GM13976 (cell line): Measurements from ENCODE around the gene CHRM2.

ENCODE experiments used
- DNase-seq: peaks from one replicate; pipeline ENCODE4 v3.0.0; 2012; ENCODE audit warnings: low spot score
- CTCF ChIP-seq: IDR thresholded peaks from 2 replicates; pipeline ENCODE4 v1.5.1; 2012; ENCODE audit warnings: borderline replicate concordance, mild to moderate bottlenecking; ENCODE audit not compliant: insufficient read depth; ENCODE audit errors: extremely low read depth, missing control alignments, control extremely low read depth
- in situ Hi-C: fragments of 300-500 bp; cut with MboI; formaldehyde crosslinking; loops from one replicate; pipeline ENCODE4 v1.12.0; 2022; ENCODE audit warnings: low sequenced_read_pairs, mixed read lengths, inconsistent platforms; ENCODE audit not compliant: unreplicated experiment

CHRM2 gene

GRCh38 chr7:136950331-136950730 lies 81.9 kb downstream of the CHRM2 start:
- DNase-seq: no peak
- in situ Hi-C loops: no loop called here
- no peak for TF ChIP-seq CTCF

- TF ChIP-seq CTCF: no peak
- DNase-seq: no peak
- in situ Hi-C loops: no loop called here
Observed at GRCh38 chr7:136953386-136953785, 84.9 kb downstream of the CHRM2 start.

- DNase-seq: no peak
- in situ Hi-C loops: no loop called here
- TF ChIP-seq CTCF: no peak
Observed at GRCh38 chr7:136956232-136956631, 87.8 kb downstream of the CHRM2 start.

- no peak for TF ChIP-seq CTCF
- DNase-seq: no peak
- in situ Hi-C loops: no loop called here
Observed at GRCh38 chr7:136956671-136957070, 88.2 kb downstream of the CHRM2 start.

GRCh38 chr7:136957391-136957790 lies 88.9 kb downstream of the CHRM2 start:
- DNase-seq: no peak
- in situ Hi-C loops: no loop called here
- no peak for TF ChIP-seq CTCF

- TF ChIP-seq CTCF: no peak
- in situ Hi-C loops: no loop called here
- DNase-seq: no peak
Observed at GRCh38 chr7:136958016-136958415, 89.6 kb downstream of the CHRM2 start.

GRCh38 chr7:136964347-136964746 lies 95.9 kb downstream of the CHRM2 start:
- TF ChIP-seq CTCF: no peak
- in situ Hi-C loops: no loop called here
- DNase-seq: no peak
